Adrenal gland (tissue), 5 donors: ENCODE results near the gene SEC11A.

Experiments
- CTCF ChIP-seq, 6 experiments: fragments of 450-650 bp in 4 of 6; fragments of 200-600 bp in 2 of 6; sonication (generic) in 1 of 6; IDR thresholded peaks; 1 replicate in 5 of 6; 2 replicates in 1 of 6; pipeline versions ENCODE4 v1.5.1 to v1.8.0; 2016 to 2021; ENCODE audit warnings: antibody characterized with exemption in 6 of 6, mild to moderate bottlenecking in 2 of 6, moderate library complexity in 1 of 6
- POLR2A ChIP-seq, 2 donors: fragments of 450-650 bp; IDR thresholded peaks; one replicate each; pipeline ENCODE4 v1.6.1; 2017; ENCODE audit warnings: antibody characterized with exemption in 2 of 2, mild to moderate bottlenecking in 2 of 2, moderate library complexity in 1 of 2
- donor health status: DM: no; HTN: no; CAD: no.

GRCh38 chr15:84714821-84715220 is 1.1 kb downstream of the SEC11A start:
- no peak for TF ChIP-seq CTCF (IDR thresholded peaks at IDR 0.05)
- TF ChIP-seq POLR2A (IDR thresholded peaks at IDR 0.05) = no peak
